Colonic mucosa (tissue), 4 donors: ENCODE measurements around the gene ASB10. TPM values are rescaled to one million over a fixed set of nuclear protein-coding genes. Genes with fewer than 3 reads are reported as not detected.

ENCODE experiments used
- DNase-seq: peaks from one replicate; pipeline ENCODE4 v3.0.0-alpha.2; 2020
- H3K27ac ChIP-seq: fragments of 200-600 bp; one replicate; pipeline ENCODE4 v1.8.0; 2021
- H3K27me3 ChIP-seq: fragments of 200-600 bp; one replicate; pipeline ENCODE4 v1.8.0; 2021
- H3K36me3 ChIP-seq: fragments of 200-600 bp; one replicate; pipeline ENCODE4 v1.8.0; 2021
- H3K4me1 ChIP-seq: fragments of 200-600 bp; one replicate; pipeline ENCODE4 v1.8.0; 2021; ENCODE audit warnings: mild to moderate bottlenecking
- H3K4me3 ChIP-seq: fragments of 200-600 bp; one replicate; pipeline ENCODE4 v1.8.0; 2021
- H3K9ac ChIP-seq, 2 donors: one replicate each; pipeline ENCODE4 v1.7.0; 2013; ENCODE audit warnings: control low read depth in 2 of 2, low read depth in 2 of 2, low read length in 2 of 2
- H3K9me3 ChIP-seq: fragments of 200-600 bp; one replicate; pipeline ENCODE4 v1.8.0; 2021
- intact Hi-C: fragments of 100-400 bp; cut with DNase I; formaldehyde crosslinking; loops from one replicate; pipeline ENCODE4 v1.14.1; 2022
- total RNA-seq, 2 donors: library from RNA; stranded (reverse); fragmentation: NEBNext Ultra II Directional in 1 of 2; extraction: Animal tissue kit (Norgen Biotek cat#: 25700) in 1 of 2; gene quantifications; one replicate each; pipeline ENCODE4 v1.2.1, GENCODE V29; 2021
- TF ChIP-seq, protein P1 (sequence below): fragments of 200-600 bp; IDR thresholded peaks from one replicate; pipeline ENCODE4 v1.8.0; 2022; ENCODE audit warnings: antibody characterized with exemption, mild to moderate bottlenecking
- donor health status: healthy.
- donor health status: DM: no; HTN: no; CAD: no.
- donor health status: DM: no; HTN: no; CAD: no.

ASB10 gene
- total RNA-seq, 2 donors from 2014 or later = not detected

DNA sequence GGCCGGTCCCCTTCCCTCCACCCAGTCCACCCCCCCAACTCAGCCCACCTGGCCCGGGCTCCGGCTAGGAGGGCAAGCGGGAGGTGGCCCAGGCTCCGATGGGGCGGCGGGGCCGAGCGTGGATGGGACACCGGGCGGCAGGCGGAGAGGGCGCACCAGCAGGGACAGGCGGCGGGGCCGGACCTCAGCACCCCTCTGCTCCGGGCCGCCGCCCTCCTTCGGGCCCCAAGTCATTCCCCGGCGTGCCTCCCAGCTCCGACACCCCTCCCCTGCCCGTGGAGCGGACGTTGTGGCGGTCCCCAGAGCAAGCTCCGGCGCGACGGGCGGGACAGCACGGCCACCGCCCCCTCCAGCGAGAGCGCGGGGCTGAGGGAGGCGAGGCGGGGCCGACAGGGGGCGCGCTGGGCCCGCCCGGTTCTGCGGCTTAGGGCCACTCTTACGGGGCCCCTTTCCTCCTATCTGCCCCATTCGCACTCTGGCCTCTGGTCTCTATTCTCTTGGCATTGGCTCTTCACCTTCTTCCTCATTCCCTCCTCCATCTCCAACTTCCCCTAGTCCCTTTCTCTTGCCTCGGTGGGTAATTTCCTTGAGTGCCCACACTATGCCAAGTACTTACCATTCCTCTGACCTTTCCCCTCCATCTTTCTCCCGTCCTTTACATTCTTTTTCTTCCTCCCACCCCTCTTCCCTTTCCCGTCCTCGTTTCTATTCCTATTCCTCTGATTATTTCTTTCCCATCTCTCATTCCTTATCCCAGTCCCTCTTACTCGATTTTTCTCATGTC, 18.9 kb downstream of the ASB10 start:
- H3K4me1 ChIP-seq = peaks cover 6% of the 10 kb centered on the region
- H3K9ac ChIP-seq = no peak overlapping the region
- H3K4me3 ChIP-seq = peak overlapping the region; percentile 40
- H3K9me3 ChIP-seq = no peaks in the 10 kb centered on the region
- intact Hi-C loops = no loop called here
- no peaks in the 10 kb centered on the region for H3K36me3 ChIP-seq
- no peak overlapping the region for H3K27ac ChIP-seq
- peak; percentile 37 for DNase-seq
- peaks cover 44% of the 10 kb centered on the region for H3K27me3 ChIP-seq
- TF ChIP-seq, protein P1, sequence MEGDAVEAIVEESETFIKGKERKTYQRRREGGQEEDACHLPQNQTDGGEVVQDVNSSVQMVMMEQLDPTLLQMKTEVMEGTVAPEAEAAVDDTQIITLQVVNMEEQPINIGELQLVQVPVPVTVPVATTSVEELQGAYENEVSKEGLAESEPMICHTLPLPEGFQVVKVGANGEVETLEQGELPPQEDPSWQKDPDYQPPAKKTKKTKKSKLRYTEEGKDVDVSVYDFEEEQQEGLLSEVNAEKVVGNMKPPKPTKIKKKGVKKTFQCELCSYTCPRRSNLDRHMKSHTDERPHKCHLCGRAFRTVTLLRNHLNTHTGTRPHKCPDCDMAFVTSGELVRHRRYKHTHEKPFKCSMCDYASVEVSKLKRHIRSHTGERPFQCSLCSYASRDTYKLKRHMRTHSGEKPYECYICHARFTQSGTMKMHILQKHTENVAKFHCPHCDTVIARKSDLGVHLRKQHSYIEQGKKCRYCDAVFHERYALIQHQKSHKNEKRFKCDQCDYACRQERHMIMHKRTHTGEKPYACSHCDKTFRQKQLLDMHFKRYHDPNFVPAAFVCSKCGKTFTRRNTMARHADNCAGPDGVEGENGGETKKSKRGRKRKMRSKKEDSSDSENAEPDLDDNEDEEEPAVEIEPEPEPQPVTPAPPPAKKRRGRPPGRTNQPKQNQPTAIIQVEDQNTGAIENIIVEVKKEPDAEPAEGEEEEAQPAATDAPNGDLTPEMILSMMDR = peak; percentile 82

DNA sequence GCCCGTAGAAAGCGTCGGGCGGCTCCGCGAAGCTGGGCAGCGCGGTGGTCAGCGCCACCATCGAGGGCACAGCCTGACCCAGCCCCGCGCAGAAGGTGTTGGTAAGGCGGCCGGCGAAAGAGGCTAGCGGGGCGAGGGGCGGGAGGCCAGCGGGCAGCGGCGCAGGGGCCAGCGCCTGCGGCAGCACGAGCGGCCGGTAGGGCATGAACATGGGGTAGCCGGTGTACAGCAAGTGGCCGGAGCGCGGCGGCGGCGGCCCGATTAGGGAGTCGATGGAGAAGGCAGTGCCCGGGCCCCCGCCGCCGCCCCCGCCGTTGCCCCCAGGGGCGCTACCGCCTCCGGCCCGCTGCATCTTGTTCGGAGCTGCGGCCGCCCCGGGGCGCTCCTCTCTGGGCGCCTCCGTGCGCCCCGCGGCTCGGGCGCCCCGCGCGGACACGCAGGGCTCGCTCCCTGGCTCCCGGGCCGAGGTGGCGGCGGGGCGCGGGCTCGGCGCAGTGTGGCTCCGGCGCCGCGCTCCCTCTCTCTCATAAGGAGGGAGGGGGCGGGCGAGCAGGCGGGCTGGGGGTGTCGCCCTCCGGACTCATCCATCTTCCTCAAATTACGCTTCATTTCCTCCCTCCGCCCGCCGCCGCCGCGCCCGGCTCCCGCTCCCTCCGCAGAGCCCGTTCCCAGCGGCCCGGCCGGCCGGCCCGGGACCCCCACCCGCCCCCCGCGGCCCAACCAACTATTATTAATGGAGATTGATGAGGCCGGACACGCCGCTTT, 19.7 kb downstream of the ASB10 start, which contains the start of gene GBX1:
Gene GBX1 (minus strand): TSS at position 498 of the 765 bp plus-strand sequence. CDS start 146 bp downstream, at position 352.
- H3K9ac ChIP-seq = no peak within 1 kb of the TSS
- no peaks in the 10 kb centered on the region for H3K9me3 ChIP-seq
- DNase-seq = no peak
- peaks cover 6% of the 10 kb centered on the region for H3K4me1 ChIP-seq
- H3K36me3 ChIP-seq = no peaks in the 10 kb centered on the region
- intact Hi-C loops = no loop called here
- H3K27ac ChIP-seq = no peak within 1 kb of the TSS
- peaks cover 44% of the 10 kb centered on the region for H3K27me3 ChIP-seq
- H3K4me3 ChIP-seq = peak within 1 kb of the TSS; percentile 40
- TF ChIP-seq, protein P1 = no peak

DNA sequence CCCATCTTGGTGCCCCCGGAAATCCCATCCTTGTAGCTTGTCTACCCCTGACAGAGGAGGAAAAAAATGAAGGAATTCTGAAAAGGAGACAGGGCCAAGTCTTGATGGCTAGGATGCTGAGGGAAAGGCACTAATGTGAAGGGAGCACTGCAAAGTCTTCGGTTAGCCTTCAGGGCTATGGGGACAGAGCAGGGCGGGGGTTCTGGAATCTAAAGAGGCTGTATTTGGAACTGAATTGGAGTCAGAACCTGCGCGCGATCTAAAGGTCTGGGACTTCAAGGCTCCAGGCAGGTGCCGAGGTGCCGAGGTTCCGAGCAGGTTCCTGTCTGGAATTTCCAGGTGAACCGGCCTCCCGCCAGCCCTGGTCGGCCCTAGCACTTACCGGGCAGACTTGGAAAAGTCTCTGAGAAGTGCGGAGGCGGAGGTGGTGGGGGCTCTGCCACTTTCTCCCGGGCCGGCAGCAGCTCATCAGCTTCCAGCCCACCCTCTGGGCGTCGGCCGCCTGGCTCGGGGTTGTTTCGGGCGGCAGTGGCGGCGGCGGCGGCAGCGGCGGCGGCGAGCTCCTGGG, 20.3 kb downstream of the ASB10 start:
- Histone ChIP-seq H3K4me1 (peaks cover 6% of the 10 kb centered on the region), H3K27ac (no peak overlapping the region), H3K27me3 (peaks cover 44% of the 10 kb centered on the region), H3K36me3 (no peaks in the 10 kb centered on the region), H3K4me3 (peak overlapping the region; percentile 40), H3K9me3 (no peaks in the 10 kb centered on the region), H3K9ac (no peak overlapping the region)
- TF ChIP-seq, protein P1 = no peak
- no peak for DNase-seq
- intact Hi-C loops = no loop called here

DNA sequence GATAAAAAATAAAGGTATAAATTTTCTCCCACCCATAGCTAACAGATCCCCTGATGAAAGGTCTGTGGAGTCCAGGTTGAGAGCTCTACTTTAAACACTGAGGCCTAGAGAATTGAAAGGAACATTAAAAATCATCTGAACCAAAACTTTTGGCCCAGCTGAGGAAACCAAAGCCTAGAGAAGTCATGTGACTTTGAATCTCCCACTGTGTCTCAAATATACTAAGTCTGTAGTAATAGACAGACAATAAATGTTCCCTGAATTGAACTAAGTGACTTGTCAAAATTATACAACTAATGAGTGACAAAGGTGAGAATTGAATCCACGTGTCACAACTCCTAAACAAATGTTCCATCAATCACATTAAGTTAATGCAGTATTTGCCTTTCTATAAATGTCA, 25.3 kb downstream of the ASB10 start:
- intact Hi-C loops = no loop called here
- Histone ChIP-seq H3K9me3 (no peaks in the 10 kb centered on the region), H3K4me1 (no peaks in the 10 kb centered on the region), H3K4me3 (no peak overlapping the region), H3K27me3 (peaks cover 23% of the 10 kb centered on the region), H3K36me3 (no peaks in the 10 kb centered on the region), H3K9ac (no peak overlapping the region), H3K27ac (no peak overlapping the region)
- TF ChIP-seq, protein P1 = no peak
- DNase-seq = no peak

DNA sequence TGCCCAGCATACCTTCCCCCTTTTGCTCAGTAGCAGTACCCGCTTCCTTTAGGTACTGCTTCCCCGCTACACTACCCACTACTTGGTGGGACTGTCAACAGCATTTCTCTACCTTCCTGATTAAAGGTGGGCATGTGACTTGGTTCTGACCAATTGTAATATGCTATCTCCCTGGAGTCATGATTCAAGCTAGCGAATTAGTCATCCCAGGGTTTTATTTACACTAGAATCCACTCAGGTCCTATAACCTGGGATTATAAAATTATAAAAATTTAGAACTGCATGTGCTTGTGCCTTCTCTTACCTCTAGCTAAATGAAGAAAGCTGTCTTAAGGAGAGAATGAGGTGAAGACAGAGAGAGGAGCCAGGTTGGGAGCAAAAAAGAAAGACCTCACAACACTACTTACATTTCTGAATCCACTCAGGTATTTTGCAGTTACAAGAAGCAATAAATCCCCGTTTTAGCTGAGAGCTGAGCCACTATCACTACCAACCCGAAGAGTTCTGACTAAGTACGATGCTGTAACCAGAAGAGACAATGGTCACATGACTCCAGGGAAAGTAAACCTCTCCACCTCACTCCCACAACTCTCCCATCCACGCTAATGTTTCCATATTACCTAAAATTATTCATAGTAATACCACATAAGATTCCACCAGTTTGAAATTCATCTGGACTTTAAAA, 29.3 kb downstream of the ASB10 start:
- intact Hi-C loops = no loop called here

More for the DNA sequence above, 29.3 kb downstream of the ASB10 start:
- Histone ChIP-seq H3K27me3 (no peaks in the 10 kb centered on the region), H3K27ac (no peak overlapping the region), H3K9me3 (no peaks in the 10 kb centered on the region), H3K4me1 (no peaks in the 10 kb centered on the region), H3K9ac (no peak overlapping the region), H3K4me3 (no peak overlapping the region), H3K36me3 (no peaks in the 10 kb centered on the region)
- no peak for DNase-seq
- TF ChIP-seq, protein P1 = no peak
